RWPE1 (cell line): ENCODE measurements around the gene GSC2.

Source experiments
- CTCF ChIA-PET: fragments of 350-600 bp; sonication (Branson Sonifier 250); formaldehyde crosslinking; extraction: SDS; loops from one replicate; lab custom pipeline; 2021; lab: Yijun Ruan, JAX
- POLR2A ChIA-PET: fragments of 400-600 bp; formaldehyde crosslinking; extraction: SDS; loops from one replicate; lab custom pipeline; 2020; ENCODE audit warnings: antibody characterized with exemption; ENCODE audit not compliant: low non-redundant PET; lab: Yijun Ruan, JAX
- DNase-seq: peaks from one replicate; pipeline ENCODE4 v3.0.0; 2012; ENCODE audit warnings: low spot score
- H3K27ac ChIP-seq: fragments of 450-650 bp; 2 replicates; pipeline ENCODE4 v1.5.1; 2017
- CTCF ChIP-seq: fragments of 450-650 bp; conservative IDR thresholded peaks from 2 replicates; pipeline ENCODE4 v1.5.1; 2017; ENCODE audit warnings: low read depth, mild to moderate bottlenecking

The GSC2 gene

GRCh38 chr22:19178657-19179496 is 28.8 kb upstream of the GSC2 start, which contains the start of gene SLC25A1:
SLC25A1 (minus strand) TSS chr22:19178736; CDS start chr22:19178673, 63 bp downstream.
- peak within 1 kb of the TSS; percentile 96 for H3K27ac ChIP-seq
- CTCF ChIA-PET = interaction anchor here (0.5 to 0.6 kb wide), 3 partner anchors 13 to 545 kb away, joined by 3 read pairs; no protein-coding TSS in a partner anchor
- POLR2A ChIA-PET = interaction anchor here (0.6 to 0.9 kb wide), 2 partner anchors 253 to 1022 kb away, joined by 3 to 9 read pairs; partner anchors contain the start of gene HIRA
- peak; percentile 81 for DNase-seq
- no peak for TF ChIP-seq CTCF

GRCh38 chr22:19178065-19178656 is 28.1 kb upstream of the GSC2 start:
- ChIA-PET CTCF (no interaction called here), POLR2A (interaction anchor here (0.6 kb wide), 1 partner anchor 1021 kb away, joined by 9 read pairs; no protein-coding TSS in a partner anchor)
- TF ChIP-seq CTCF = no peak
- peak overlapping the region; percentile 96 for H3K27ac ChIP-seq
- peak; percentile 19 for DNase-seq

- POLR2A ChIA-PET = no interaction called here
- peak overlapping the region; percentile 96 for H3K27ac ChIP-seq
- no peak for DNase-seq
- TF ChIP-seq CTCF = no peak
- CTCF ChIA-PET = no interaction called here
These were observed 27.3 kb upstream of the GSC2 start for GRCh38 chr22:19177164-19178064.

GRCh38 chr22:19176732-19177131 is 26.6 kb upstream of the GSC2 start:
- TF ChIP-seq CTCF = no peak
- H3K27ac ChIP-seq = peak overlapping the region; percentile 96
- DNase-seq = no peak
- ChIA-PET POLR2A (no interaction called here), CTCF (no interaction called here)

- peak overlapping the region; percentile 96 for H3K27ac ChIP-seq
- no peak for DNase-seq
- no peak for TF ChIP-seq CTCF
- ChIA-PET POLR2A (no interaction called here), CTCF (no interaction called here)
These were observed 26.1 kb upstream of the GSC2 start for GRCh38 chr22:19176175-19176643.
